Gastroesophageal sphincter (tissue), 3 donors: ENCODE data around the gene TGFBR2.

Experiments used
- CTCF ChIP-seq, 4 experiments: fragments of 200-600 bp in 2 of 4; fragments of 450-650 bp in 2 of 4; sonication (generic) in 1 of 4; IDR thresholded peaks; one replicate each; pipeline ENCODE4 v1.5.1; 2017 to 2019; ENCODE audit warnings: antibody characterized with exemption in 4 of 4, mild to moderate bottlenecking in 2 of 4, moderate library complexity in 2 of 4
- POLR2A ChIP-seq, 2 donors: fragments of 450-650 bp; IDR thresholded peaks; one replicate each; pipeline ENCODE4 v1.6.1; 2017; ENCODE audit warnings: antibody characterized with exemption in 2 of 2, mild to moderate bottlenecking in 2 of 2, moderate library complexity in 1 of 2
- POLR2AphosphoS5 ChIP-seq: sonication (generic); formaldehyde crosslinking; IDR thresholded peaks from one replicate; pipeline ENCODE4 v1.6.1; 2017; ENCODE audit warnings: antibody characterized with exemption

DNA sequence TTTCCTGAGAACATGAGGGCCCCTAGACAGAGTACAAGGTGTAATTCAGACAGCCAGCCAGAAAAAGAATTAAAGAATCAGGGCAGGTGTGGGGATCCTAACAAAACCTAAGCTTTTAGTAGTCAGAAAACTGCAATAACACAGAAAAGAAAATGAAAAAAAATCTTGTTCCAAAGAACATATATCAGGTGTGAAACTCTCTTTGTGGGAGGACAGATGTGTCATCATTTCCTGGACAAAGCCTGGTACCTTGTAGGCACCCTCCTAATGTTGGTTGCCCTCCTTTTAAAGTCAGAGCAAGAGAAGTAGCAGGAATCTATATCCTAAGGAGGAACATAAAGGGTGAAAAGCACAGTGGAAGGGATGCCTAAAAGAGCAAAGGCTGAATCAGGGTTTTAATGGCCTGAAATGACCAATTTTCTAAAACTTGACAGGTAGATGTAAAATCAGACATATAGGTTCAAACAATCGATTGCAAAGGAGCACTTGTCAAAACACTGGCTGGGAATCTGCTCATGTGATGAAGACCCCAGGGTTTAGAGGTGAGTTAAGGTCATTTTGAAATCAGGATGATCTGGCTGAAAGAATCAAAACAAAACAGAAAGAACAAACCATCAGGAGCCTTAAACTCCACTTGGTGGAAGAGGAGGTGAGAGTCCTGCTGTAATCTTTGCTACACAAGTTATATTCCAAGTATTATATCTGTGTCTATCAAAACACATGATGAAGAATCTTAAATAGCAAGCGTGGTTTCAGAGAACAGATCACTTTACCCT, 54.9 kb downstream of the TGFBR2 start:
- TF ChIP-seq CTCF (IDR thresholded peaks at IDR 0.05) (no peak), POLR2AphosphoS5 (no peak), POLR2A (IDR thresholded peaks at IDR 0.05) (no peak)
